Activated CD4-positive, CD25-positive, alpha-beta regulatory T cell treated with anti-CD3 and anti-CD28 coated beads, Interleukin-2, amount 50 U/mL, for 24 hours (primary cell): Measurements from ENCODE around the gene RRBP1.

ENCODE experiments used
- ATAC-seq, 2 donors: fragments of 150-1000 bp; cut with Tn5 transposase; one replicate each; pipeline ENCODE4 v1.10.0; 2021; ENCODE audit warnings: mild to moderate bottlenecking in 1 of 2, moderate library complexity in 1 of 2

RRBP1 gene

DNA sequence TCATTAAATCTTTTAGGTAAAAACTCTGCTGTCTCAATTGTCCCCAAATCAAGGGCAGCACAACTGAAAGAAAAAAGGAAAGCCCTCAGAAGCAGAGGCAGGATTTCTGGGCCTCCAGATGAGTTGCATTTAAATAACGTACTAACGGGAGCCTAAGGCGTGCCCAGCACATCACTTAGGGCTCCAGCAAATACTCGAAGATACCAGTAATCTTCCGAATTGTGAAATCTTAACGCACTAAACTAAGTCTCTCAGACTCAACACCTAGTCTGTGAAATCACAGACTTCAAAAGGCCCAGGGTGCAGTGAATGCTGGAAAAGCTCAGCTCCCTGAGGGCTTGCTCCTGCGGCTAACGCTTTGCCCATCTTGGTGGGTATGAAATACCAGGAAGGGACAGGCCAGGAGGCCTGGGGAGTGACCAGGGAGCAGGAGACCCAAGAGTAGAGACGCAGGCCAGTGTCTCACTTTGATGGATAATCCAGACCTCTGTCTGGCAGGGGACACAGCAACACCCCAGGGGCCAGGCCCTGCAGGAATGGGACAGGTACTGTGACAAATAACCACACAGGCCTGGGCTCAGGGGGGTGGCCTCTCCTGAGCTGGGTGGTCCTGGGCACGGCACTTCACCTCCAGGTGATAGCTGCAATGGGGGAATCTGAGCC is 36.4 kb downstream of the RRBP1 start:
- ATAC-seq = no peak

DNA sequence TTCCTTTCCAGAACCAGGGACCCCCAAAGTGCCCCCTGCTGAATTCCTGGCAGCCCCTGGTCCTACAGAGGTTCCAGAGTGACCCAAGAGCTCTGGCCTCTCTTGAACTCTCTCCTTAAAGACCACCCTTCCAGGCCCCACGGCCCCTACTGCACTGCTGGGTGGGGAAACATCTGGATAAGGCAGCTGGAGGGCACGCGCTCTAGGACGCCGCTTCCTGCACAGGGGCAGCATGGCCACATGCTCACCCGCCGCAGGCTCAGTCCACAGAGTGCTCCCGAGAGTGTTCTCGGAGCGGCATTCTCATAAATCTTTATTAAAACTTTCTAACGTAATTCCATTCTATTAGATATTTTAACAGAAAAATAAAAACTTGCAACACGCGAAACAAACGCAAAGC is 37.0 kb downstream of the RRBP1 start:
- ATAC-seq = no peak

GRCh38 chr20:17644451-17644850 is 37.6 kb downstream of the RRBP1 start:
- ATAC-seq = no peak

GRCh38 chr20:17643531-17644188 is 38.4 kb downstream of the RRBP1 start:
- ATAC-seq = no peak

DNA sequence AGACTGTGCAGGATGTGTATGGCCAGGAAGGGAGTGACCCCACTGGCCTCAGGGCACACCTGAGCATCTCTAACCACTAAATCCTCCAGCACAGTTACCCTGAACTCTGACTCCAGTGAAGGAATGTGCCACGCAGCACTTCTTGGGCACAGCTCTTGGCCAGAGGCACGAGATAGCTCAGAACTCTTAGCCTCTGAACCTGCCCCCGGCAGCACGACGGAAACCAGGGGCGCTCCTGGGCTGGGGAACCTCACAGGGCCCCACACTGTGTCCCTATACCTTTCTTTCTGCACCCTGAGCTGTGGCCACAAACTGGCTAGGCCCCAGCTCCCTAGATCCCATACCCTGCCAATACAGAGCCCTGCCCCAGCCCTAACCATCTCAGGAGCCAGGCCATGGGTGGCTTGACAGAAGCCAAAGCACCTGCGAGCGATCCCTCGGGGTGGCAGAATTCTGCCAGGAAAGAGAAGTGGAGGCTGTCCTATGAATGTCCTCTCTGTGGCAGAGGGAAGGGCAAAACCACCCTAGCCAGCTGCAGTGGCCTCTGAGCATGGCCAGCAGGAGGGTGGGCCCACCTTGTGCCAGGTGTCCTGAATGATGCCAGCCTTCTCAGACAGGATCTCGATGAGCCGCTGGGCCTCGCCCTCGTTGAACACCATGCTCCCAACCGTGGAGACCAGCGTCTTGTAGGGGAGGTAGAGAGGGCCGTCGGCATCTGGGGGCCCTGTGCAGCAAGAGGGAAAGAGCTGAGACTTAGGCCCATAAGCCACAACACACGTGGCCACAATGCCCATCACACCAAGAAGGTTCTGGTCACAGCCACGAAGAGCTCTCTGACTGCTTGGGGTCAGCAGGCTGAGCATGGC is 39.4 kb downstream of the RRBP1 start:
- ATAC-seq = no peak

GRCh38 chr20:17641993-17642392 is 40.0 kb downstream of the RRBP1 start:
- ATAC-seq = no peak

DNA sequence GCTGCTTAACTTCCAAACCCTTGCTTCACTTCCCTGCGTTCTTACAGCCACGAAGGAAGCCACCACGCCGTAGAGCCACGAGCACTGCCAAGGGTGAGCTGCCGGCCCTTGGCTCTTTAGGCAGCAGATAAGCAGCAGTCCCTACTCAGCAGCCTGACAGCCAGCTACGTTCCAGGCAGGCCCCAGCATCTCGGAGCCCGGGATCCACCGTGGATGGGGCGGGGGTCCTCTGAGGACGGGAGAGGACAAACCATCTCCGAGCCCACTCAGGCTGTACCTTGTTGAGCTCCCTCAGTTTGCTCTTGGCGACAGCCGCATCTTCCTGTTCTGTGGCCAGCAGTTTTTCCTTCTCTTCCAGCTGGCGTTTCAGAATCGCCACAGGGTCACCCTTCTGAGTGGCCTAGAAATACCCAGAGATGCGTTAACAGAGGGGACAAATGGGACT is 40.5 kb downstream of the RRBP1 start:
- no peak for ATAC-seq

GRCh38 chr20:17640875-17641378 is 41.1 kb downstream of the RRBP1 start:
- no peak for ATAC-seq

DNA sequence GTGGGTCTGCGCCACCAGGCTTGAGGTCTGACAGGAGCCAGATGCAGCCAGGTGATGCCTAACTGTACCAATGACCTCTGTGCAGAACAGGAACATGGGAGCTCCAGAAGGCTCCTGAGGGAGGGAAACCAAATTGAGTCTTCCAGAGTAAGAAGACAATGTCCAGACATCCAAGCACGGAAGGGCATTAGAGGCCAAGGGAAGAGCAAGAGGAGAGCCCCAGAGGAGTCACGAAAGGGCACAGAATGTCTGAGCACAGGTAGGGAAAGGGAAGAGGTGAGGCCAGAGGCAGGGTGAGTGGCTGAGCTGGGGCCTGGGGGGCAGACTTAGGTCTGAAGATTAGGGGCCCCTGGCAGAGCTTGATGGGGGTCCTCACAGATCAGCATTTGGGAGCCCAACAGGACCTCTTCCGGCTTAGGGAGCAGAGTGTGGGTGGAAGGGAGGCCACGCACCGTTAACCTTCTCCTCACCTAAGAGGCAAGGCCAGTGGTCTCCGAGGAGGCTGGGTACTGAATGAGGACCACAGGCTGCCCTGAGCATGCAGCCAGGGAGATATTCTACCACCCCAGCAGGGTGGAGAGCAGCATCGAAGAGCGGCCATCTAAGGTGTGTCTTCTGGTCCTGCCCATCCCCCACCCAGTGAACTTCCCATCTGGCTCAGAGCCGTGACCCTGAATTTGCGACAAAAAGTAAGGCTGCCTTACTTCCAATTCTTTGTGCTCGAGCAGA is 41.7 kb downstream of the RRBP1 start:
- ATAC-seq = no peak

DNA sequence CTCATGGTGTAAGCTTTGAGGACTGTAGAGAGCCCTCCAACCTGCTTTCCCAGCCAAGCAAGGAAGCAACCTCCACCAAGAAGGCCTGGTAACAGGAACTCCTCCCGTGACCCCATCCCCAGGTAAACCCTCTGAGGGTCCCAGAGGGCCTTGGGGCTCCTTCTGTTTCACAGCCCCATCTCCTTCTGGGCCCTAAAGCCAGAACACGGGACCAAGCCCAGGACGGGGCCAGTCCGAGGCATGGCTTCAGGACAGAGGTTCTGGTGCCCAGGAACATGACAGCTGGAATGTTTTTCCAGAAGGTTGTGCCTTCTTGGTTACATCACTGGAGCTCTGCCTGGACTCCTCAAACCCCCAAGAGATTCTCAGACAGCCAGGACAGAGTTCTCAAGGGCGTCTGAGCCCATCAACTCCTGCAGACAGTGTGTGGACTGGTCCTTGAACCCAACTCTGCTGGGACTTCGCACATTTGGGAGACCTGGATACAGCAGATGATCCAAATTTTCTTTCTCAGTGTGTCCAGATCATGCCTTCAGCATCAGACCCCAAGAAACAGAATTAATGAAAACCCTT is 43.1 kb downstream of the RRBP1 start:
- no peak for ATAC-seq

DNA sequence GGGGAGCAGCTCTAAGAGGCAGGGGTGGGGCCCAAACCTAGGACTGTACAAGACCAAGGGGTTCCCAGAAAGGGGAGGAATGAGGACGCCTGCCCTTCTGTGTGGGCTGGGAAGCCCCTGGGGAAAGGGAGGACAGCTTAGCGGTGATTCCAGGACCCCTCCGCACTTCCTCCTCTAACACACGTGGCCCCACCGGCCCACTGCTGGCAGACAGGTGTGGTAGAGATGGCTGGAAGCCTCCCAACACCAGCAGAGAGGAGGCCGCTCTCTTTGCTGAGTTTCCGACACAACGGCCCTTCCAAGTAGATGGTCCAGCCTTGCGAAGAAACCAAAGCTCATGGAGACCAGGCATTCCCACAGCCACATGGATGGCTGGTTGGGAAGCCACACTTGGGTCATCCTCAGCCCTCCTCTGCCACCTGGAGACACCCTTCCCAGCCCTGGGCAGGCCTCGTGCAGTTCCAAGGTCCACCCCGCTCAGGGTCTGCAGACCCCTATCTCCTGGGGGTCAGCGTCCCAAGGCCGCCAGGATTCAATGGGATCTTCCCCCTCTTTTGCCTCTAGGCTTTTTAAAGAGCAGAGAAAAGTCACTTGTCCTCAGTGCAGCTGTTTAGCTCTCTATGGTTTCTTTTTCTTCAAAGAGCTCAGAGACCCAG is 43.9 kb downstream of the RRBP1 start:
- no peak for ATAC-seq

DNA sequence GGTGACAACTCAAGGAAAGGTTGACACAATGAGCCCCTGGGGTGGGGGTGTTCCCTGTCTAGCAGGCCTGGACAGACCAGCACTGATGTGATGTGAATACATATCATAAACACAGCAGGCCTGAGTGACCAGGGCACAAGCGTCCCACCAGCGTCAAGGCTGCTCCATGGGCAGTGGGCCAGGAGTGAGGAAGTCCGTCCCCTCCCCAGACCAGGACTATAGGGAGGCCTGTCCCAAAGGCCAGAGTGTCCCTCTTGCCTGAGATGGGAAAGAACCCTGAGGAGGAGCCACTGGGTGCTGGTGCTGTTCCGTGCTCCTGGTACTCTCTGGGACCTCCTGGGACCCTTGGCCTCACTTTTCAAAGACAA is 44.6 kb downstream of the RRBP1 start:
- ATAC-seq = no peak

GRCh38 chr20:17636523-17637412 is 45.3 kb downstream of the RRBP1 start:
- no peak for ATAC-seq

DNA sequence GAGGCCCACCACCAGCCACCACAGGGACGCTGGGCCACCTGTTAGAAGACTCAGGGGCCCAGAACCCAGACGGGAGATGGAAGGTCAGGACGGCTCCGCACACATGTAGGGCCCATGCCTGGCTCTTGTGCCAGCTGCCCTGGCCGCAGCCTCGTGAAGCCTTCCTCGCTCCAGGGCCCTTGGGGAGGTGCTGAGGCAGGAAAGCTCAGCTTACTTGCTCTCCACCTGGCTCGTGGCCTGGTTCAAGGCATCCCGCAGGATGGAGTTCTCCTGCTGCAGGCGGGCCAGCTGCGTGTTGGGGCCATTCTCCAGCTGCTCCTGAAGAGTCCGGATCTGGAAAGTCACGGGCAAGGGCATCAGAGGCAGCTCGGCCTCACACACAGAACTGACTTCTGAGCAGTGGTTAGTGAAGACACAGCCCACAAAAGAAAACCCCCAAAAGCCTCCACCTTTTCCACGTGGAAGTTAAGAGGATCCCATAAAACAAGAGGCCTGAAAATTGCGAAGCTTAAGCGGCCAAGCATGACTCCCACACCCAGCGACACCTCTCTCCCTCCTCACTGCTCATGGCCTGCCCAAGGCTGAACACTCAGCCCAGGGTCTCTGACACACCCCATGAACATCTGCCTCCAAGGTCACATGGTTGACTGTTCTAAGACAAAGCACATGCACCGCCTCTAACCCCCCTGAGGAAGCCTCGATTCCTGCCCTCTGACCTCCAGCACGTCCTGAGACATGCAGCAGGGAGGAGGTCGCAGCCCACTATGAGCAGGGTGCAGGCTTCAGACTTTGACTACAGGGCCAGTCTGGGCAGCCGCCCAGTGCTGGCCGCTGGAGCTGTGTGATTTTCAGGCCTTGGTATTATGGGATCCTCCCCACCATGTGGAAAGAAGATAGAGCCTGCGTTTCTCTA is 46.5 kb downstream of the RRBP1 start:
- ATAC-seq = no peak

GRCh38 chr20:17634661-17635331 is 47.2 kb downstream of the RRBP1 start:
- ATAC-seq = no peak

- no peak for ATAC-seq
Observed at GRCh38 chr20:17633850-17634500, 48.1 kb downstream of the RRBP1 start.

GRCh38 chr20:17633221-17633849 is 48.7 kb downstream of the RRBP1 start:
- no peak for ATAC-seq
